Measurements from ENCODE around the gene EFEMP1. TPM values are rescaled to one million over a fixed set of nuclear protein-coding genes. Genes with fewer than 3 reads are reported as not detected.
A peak's percentile ranks its signal among the peaks of the same experiment; 100 is the strongest.

Gene EFEMP1
- total and polyA plus RNA-seq, 10 donors = 9.8 to 155 (median 43.0) TPM

- Histone ChIP-seq H3K36me3 (no peaks in the 10 kb centered on the region), H3K4me1 (no peaks in the 10 kb centered on the region), H3K27me3 (replicated peaks in 1 of 7) (peaks cover 0 to 21% (median under 1%) of the 10 kb centered on the region in 7 donors), H3K27ac (no peak overlapping the region), H3K4me3 (no peak overlapping the region), H3K9me3 (no peaks in the 10 kb centered on the region)
- TF ChIP-seq POLR2AphosphoS5 (IDR thresholded peaks at IDR 0.05) (no peak), POLR2A (IDR thresholded peaks at IDR 0.05) (no peak)
- TF ChIP-seq, protein P1, sequence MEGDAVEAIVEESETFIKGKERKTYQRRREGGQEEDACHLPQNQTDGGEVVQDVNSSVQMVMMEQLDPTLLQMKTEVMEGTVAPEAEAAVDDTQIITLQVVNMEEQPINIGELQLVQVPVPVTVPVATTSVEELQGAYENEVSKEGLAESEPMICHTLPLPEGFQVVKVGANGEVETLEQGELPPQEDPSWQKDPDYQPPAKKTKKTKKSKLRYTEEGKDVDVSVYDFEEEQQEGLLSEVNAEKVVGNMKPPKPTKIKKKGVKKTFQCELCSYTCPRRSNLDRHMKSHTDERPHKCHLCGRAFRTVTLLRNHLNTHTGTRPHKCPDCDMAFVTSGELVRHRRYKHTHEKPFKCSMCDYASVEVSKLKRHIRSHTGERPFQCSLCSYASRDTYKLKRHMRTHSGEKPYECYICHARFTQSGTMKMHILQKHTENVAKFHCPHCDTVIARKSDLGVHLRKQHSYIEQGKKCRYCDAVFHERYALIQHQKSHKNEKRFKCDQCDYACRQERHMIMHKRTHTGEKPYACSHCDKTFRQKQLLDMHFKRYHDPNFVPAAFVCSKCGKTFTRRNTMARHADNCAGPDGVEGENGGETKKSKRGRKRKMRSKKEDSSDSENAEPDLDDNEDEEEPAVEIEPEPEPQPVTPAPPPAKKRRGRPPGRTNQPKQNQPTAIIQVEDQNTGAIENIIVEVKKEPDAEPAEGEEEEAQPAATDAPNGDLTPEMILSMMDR (IDR thresholded peaks at IDR 0.05 in 8 of 11, conservative IDR thresholded peaks at IDR 0.05 in 3 of 11) = no peak
- intact Hi-C loops (cut with DNase I; ENCODE audit: low total_unique reads) = no loop called here
- WGBS, 5 donors = 88 to 95% (median 91%) methylated on average over 3 of the region's 3 CpGs
- DNase-seq = no peak
Measured at GRCh38 chr2:55929476-55929875, 5.9 kb upstream of the EFEMP1 start.

GRCh38 chr2:55926974-55927373 is 3.4 kb upstream of the EFEMP1 start:
- peaks cover 0 to 46% (median 15%) of the 10 kb centered on the region in 7 donors for H3K27me3 ChIP-seq (replicated peaks in 1 of 7)
- TF ChIP-seq, protein P1 (IDR thresholded peaks at IDR 0.05 in 8 of 11, conservative IDR thresholded peaks at IDR 0.05 in 3 of 11) = no peak
- intact Hi-C loops (cut with DNase I; ENCODE audit: low total_unique reads) = no loop called here
- H3K36me3 ChIP-seq = no peaks in the 10 kb centered on the region
- DNase-seq = no peak
- no peaks in the 10 kb centered on the region for H3K9me3 ChIP-seq
- no peak overlapping the region for H3K4me3 ChIP-seq
- H3K27ac ChIP-seq = no peak overlapping the region
- H3K4me1 ChIP-seq = peaks cover 0 to 24% (median 9%) of the 10 kb centered on the region in 6 donors
- WGBS, 5 donors = 76 to 92% (median 85%) methylated on average over 1 of the region's 1 CpG

GRCh38 chr2:55926246-55926645 is 2.7 kb upstream of the EFEMP1 start:
- 10 to 23% (median 19%) methylated on average over 1 of the region's 1 CpG for WGBS, 5 donors
- TF ChIP-seq POLR2AphosphoS5 (IDR thresholded peaks at IDR 0.05) = no peak
- no peak for TF ChIP-seq POLR2A (IDR thresholded peaks at IDR 0.05)
- TF ChIP-seq, protein P1 (IDR thresholded peaks at IDR 0.05 in 8 of 11, conservative IDR thresholded peaks at IDR 0.05 in 3 of 11) = no peak
- Histone ChIP-seq H3K9me3 (no peaks in the 10 kb centered on the region), H3K4me3 (no peak overlapping the region), H3K27me3 (replicated peaks in 1 of 7) (peaks cover 0 to 46% (median 15%) of the 10 kb centered on the region in 7 donors), H3K36me3 (no peaks in the 10 kb centered on the region), H3K4me1 (peaks cover 0 to 24% (median 9%) of the 10 kb centered on the region in 6 donors), H3K27ac (no peak overlapping the region)
- intact Hi-C loops (cut with DNase I; ENCODE audit: low total_unique reads) = no loop called here
- DNase-seq = no peak

DNA sequence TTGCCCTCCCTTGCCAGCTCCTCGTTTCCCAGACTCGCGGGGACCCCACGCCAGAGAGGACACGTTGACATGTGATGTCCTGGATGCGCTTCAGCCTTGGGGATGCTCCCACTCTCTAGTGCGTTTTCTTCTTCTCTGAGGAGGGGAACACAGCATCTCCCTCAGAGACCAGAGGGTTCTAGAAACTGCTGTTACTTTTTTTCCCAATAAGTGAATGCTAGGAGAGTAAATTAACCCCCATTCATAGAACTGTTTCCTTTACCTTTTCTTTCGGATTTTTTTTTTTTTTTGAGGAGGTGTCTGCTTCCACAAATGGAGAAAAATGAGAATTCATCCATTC is 370 bp upstream of the EFEMP1 start:
- WGBS, 5 donors = 2 to 4% (median 3%) methylated on average over 8 of the region's 8 CpGs
- peak overlapping the region in 3 of 8 donors; percentile 20 to 64 (median 56) for H3K27ac ChIP-seq
- H3K27me3 ChIP-seq (replicated peaks in 1 of 7) = peaks cover 0 to 46% (median 15%) of the 10 kb centered on the region in 7 donors

More for the DNA sequence above, 370 bp upstream of the EFEMP1 start:
- H3K36me3 ChIP-seq = no peaks in the 10 kb centered on the region
- peaks cover 0 to 24% (median 9%) of the 10 kb centered on the region in 6 donors for H3K4me1 ChIP-seq
- DNase-seq = no peak
- intact Hi-C loops (cut with DNase I; ENCODE audit: low total_unique reads) = no loop called here
- H3K9me3 ChIP-seq = no peaks in the 10 kb centered on the region
- peak overlapping the region; percentile 29 to 78 (median 45) for H3K4me3 ChIP-seq
- no peak for TF ChIP-seq POLR2A (IDR thresholded peaks at IDR 0.05)
- no peak for TF ChIP-seq POLR2AphosphoS5 (IDR thresholded peaks at IDR 0.05)
- TF ChIP-seq, protein P1 (IDR thresholded peaks at IDR 0.05 in 8 of 11, conservative IDR thresholded peaks at IDR 0.05 in 3 of 11) = no peak
